NCI-H345 (cell line): ENCODE data around the gene PKP4.
"Not testable (repeated sequence)": the region's sequence is repeated elsewhere in the genome, so short reads cannot be mapped to it uniquely, and the experiment has no call there.

ENCODE experiments used
- DNase-seq: peaks from one replicate; lab custom pipeline; 2025; lab: John Stamatoyannopoulos, UW

Gene PKP4

GRCh38 chr2:158473300-158473699 lies 16.5 kb downstream of the PKP4 start:
- not testable (repeated sequence) for DNase-seq

DNA sequence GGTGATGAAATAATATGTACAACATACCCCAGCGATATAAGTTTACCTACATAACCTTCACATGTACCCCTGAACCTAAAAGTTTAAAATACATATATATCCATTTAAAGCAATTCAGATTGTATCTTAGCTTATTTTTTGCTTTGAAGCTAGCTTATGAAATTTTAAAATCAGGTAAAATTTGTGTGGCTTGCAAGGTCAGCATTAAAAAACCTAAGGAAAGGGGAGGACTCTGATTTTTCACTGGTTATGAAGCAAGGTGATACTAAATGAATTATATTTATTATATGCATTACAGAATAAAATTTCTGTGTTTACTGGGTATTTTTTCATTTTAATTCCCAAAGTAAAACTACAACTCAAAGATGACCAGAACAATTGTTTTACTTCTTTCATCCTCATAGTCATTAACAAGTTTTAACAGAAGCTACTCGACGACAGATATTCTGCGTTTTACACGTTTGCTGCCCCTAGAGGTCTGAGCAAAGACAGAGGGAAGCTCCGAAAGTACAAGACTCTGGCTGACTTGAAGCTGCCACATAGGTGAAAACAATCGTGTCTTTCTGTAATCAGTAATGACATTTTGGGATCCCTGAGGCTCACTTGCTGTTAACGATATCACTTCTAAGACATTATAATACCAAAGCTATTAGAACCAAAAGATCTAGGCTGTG lies 17.1 kb downstream of the PKP4 start:
- DNase-seq = no peak

DNA sequence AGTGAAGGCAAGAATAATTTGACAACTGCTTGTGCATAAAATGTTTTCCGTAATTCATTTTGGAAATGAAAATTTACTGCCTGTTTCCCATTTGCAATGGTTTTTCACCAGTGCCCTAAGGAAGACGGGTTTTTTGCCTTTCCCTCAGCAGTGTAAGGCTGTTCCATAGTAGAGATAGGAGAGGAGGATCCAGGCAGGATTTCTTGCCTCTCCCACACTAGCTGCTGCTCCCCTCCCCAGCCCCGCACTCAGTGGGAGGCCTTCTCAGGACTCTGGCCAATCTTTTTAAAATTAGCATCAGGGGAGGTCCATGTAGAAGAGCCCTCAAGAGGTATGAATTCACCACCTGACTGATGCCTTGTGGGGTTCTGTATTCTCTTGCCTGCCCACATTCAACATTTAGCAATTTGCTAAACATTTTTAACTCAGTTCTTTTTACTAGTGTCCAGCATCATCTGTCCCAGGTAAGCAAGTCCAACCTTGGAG lies 17.8 kb downstream of the PKP4 start:
- not testable (repeated sequence) for DNase-seq

GRCh38 chr2:158477202-158477601 lies 20.4 kb downstream of the PKP4 start:
- no peak for DNase-seq

GRCh38 chr2:158478237-158478636 lies 21.5 kb downstream of the PKP4 start:
- DNase-seq = no peak

DNA sequence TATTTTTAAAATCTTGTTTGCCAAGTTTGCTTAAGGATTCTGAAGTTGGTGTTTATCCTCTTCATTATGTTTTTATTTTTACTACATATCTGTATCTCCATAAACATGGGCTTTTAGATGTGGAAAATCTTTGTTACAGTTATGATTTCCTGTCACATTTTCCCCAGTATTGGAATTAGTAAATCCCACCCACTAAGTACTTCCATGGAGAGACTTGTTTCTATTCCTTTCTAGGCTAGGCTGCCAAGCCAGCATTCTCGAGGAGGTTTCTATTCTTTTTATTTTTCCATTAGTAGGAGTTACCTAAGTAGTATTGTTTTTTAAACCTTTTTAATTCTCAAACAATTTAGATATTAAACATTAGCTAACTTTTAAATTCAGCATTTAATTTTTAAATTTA lies 22.1 kb downstream of the PKP4 start:
- DNase-seq = no peak

DNA sequence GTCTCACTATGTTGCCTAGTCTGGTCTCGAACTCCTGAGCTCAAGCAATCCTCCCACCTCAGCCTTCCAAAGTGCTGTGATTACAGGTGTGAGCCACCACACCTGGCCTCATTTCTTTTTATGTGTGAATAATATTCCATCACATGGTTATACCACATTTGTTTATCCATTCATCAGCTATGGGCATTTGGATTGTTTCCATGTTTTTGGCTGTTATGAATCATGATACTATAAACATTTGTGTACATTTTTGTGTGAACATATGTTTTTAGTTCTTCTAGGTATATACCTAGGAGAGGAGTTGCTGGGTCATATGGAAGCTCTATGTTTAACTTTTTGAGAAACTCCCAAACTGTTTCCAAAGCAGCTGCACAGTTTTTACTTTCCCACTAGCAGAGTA lies 24.4 kb downstream of the PKP4 start:
- DNase-seq = no peak

GRCh38 chr2:158482594-158482993 lies 25.8 kb downstream of the PKP4 start:
- no peak for DNase-seq

DNA sequence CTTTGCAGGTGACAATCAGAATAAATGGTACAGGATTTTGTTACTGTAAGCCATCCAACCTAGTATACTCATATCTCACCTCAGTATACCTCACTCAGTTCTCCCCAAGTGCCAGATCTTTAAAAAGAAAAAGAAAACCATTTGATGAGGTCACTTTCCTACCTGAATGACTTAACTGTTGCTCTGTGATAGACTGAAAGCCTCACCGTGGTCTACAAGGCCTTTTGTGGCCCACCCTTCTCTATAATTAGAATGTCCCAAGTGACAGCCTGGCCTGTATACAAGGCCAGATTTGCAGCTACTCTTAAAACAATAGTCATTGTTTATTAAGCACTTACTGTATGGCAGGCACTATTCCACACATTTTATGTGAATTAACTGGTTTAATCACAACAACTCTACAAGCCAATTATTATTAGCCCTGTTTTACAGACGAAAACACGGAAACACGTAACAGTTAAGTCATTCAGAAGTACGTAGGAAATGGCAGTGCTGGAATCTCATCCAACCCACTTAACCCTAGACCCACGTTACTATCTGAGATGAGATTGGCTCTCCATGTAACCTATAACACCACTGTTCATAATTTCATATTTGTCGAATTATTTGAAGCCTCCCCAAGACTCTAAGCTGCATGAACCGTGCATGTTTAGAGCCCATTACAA lies 28.3 kb downstream of the PKP4 start:
- no peak for DNase-seq

DNA sequence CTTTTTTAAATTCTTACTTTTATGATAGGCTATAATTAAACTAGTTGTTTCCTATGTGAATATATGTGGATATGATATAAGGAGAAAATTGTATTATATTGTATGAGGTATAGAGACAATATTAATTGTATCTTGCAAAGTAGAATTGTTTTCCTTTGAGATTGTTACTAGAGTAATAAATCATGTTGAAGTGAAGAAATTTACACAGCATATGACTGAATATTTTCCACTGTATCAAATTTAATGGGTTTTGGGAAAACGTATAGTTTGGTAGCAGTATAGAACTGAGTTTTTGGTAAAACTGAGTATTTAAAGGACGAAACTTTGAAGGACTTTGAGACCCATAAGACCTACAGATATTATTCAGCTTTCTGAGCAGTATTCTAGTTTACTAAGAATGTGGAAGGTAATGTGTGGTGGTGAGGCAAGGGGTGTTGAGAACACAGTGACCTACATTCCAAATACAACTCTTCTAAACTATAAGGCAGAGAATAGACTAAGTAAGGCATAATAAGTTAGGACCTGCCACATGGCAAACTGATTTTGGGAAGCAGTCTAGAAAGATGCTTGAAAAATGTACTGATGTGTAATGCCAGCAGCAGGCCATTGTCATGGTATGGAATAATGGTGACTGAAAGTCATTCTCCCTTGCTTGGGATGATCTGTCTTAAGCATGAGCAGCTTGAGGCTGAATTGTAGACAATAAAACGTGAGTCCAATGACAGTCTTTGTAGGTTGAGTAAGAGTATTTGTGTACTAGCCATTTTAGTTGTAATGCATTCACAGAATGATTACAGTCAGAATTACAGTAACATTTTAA lies 29.6 kb downstream of the PKP4 start:
- no peak for DNase-seq

DNA sequence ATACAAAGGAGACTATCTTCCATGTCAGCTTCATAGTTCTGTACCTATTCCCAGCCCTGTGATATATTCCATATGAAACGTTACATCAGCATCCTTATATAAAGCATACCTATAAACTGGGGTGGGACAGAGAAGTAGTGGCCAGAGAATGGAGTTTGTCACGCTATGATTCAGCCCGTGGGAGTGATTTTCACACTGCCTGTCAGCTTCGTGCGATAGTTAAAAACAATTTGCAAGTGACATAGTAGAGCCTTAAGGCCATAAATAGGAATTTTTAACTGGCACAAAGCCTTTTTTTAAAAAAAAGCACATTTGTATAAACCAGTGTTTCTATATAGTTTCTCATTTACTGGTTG lies 30.2 kb downstream of the PKP4 start:
- DNase-seq = no peak

DNA sequence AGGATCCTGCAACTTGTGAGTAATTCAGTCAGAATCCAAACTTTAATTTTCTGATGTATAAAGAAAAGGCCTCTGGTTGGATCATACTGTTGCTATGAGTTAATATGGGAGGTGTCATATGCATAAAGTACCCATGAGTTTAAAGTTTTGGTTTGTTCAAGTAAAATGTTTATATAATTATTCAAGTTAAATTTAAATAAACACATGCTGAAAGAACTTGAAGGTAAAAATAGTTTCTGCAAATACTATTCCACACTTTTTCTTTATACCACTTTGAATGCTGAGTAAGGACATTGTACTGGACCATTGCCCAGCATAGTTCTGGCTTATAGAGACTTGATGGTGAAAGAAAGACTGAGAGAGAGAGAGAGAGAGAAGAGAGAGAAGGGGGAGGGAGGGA lies 30.7 kb downstream of the PKP4 start:
- DNase-seq = no peak

DNA sequence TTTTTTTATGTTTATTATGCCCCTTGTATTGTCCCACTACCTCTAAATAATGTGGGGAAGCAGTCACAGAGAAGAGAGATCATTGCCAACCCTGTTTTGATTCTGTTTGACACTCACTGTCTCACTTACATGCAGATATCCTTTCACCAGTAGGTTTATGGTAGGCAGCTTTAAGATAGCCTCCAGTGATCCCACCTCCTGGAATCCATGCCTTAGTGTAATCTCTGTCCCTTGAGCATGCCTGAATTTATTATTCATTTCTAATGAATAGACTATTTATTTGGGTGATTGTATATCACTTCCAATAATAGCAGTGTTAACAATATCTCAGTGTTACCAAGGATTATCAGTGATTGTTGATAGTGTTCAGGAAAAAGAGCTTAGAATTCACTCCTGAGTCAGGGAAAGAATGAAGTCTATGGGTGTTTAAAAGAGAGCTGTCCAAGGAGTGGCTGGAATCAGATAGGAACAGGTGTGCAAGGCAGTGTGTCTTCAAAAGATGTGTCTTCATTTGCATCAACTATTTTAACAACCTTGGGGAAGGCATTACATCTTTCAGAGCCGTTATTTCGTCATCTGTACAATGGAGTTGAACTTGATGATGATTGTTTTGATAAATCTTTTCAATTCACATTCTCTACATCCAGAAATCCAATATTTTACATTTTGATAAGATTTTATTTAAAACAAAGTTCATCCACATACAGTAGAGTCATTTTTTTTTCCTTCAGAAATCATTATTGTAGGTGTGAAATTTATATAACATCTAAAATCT lies 31.9 kb downstream of the PKP4 start:
- DNase-seq = no peak

- DNase-seq = no peak
Observed at GRCh38 chr2:158489366-158490112, 32.8 kb downstream of the PKP4 start.

GRCh38 chr2:158491072-158491471 lies 34.3 kb downstream of the PKP4 start:
- no peak for DNase-seq

DNA sequence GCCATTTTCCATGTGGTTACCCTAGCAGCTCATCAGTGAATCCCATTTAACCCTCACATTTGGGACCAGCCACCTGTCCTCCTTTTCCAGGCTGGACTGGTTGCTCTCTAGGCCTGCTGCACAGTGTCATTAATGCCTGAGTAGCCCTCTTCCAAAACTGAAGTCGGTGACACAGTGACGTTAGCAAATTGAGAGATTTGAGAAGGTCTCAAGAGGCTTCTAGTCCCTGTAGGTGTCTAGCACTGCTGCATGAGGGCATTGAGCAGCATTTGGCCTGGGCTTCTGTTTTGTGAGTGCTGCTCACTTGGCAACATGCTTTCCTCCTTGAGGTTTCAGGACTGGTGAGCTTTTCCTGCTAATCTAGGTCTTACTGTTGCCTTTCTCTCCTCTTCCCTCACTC lies 36.7 kb downstream of the PKP4 start:
- no peak for DNase-seq

GRCh38 chr2:158495175-158495574 lies 38.4 kb downstream of the PKP4 start:
- no peak for DNase-seq

DNA sequence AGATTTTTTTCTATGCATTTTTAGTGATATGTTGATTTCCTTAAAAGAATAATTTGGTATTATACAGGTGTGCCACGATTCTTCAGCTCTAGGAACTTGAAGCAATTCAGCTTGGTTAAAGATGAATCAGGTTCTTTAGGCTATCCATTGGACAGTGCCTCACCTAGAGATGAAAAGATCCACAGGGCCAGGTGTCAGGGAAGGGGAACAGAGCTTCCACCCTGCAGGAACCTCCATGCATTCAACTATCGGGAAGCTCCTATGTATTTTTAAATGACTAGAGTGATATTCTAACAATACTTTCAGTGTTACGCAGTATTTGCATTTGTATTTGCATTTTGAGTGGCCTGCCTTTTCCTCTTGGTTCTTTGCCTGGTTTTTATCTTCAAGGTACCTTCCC lies 40.2 kb downstream of the PKP4 start:
- no peak for DNase-seq

DNA sequence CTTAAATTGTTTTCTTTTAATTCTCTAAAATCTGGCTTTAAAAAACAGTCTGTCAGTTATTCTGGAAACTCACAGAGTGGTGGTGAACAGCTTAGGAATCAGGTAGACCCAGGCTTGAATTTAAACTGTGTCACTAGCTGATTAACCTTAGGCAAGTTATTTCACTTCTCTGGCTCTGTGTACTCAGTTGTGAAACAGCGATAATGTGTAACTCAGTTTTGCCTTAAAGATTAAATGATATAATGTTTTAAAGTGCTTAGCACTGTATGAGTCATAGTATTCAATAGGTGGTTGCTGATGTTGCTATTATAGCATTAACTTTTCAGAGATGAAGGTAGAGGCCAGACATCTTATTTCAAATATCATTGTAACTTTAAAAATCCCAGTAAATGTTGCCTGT lies 40.7 kb downstream of the PKP4 start:
- DNase-seq = no peak

DNA sequence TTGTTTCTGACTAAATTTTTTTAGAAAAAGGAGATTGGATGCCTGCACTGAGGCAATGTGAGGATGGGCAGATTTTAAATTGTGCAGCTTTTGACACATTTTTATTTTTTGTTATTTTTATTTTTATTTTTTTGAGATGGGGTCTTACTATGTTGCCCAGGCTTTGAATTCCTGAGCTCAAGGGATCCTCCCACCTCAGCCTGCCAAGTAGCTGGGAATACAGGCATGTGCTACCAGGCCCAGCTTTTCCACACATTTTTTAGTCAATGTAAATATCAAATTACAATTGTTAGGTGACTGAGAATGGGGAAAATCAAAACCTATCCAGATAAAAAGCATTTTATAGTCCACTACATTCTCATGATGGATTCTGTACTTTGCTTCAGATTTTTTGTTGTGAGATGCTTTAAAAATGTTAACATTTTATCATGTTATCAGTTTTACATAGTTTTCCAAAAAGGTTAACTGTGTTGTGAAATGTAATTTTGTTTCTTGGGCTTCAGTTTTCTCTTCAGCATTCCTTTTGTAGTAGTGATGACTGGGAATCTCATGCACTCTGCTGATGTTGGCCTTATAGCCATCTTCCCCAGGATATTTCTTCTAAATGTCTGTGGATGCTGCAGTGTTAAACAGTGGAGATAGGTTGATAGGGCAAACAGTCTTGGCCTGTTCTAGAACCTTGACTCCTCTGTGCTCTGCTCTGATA lies 41.4 kb downstream of the PKP4 start:
- no peak for DNase-seq

DNA sequence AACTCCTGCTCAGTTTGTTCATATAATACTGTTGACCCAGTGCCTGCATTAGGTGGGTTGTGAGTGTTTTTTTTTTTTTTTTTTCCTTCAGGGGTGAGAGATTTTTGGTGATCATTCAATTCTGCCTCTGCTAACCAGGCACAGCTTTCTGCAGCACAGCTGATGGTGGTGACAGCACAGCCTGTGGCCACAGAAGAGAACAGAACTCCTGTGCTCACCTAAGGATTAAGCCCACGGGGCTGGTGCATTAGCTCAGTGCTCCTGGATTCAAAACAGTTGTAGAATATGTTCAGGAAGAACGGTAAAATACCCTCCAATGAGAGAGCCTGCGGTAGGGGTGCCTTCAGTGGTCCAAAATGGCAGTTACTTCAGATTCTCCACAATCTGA lies 42.0 kb downstream of the PKP4 start:
- no peak for DNase-seq
